Stimulated activated CD8-positive, alpha-beta memory T cell treated with anti-CD3 and anti-CD28 coated beads, Interleukin-4, amount 100 ng/mL, for 4 hours (primary cell): Measurements from ENCODE around the gene FIGN.

Experiments used
- DNase-seq, 2 donors: peaks; one replicate each; pipeline ENCODE4 v3.0.0-alpha.2; 2020; ENCODE audit warnings: low read depth in 2 of 2, low spot score in 1 of 2

FIGN gene

GRCh38 chr2:163613266-163613731 lies 122.5 kb downstream of the FIGN start:
- no peak for DNase-seq

GRCh38 chr2:163612332-163612731 lies 123.5 kb downstream of the FIGN start:
- no peak for DNase-seq

GRCh38 chr2:163611557-163611906 lies 124.3 kb downstream of the FIGN start:
- no peak for DNase-seq

GRCh38 chr2:163610817-163611556 lies 124.8 kb downstream of the FIGN start:
- no peak for DNase-seq

GRCh38 chr2:163607630-163608029 lies 128.2 kb downstream of the FIGN start:
- no peak for DNase-seq

- no peak for DNase-seq
Measured at GRCh38 chr2:163606878-163607277, 128.9 kb downstream of the FIGN start.

GRCh38 chr2:163605779-163606178 lies 130.0 kb downstream of the FIGN start:
- DNase-seq = no peak

- DNase-seq = no peak
Measured at GRCh38 chr2:163604941-163605555, 130.8 kb downstream of the FIGN start.

- no peak for DNase-seq
Measured at GRCh38 chr2:163602196-163602595, 133.6 kb downstream of the FIGN start.

GRCh38 chr2:163601377-163601776 lies 134.4 kb downstream of the FIGN start:
- DNase-seq = no peak

- no peak for DNase-seq
Measured at GRCh38 chr2:163600801-163601200, 135.0 kb downstream of the FIGN start.

- DNase-seq = no peak
Measured at GRCh38 chr2:163595028-163595427, 140.8 kb downstream of the FIGN start.

GRCh38 chr2:163594497-163594896 lies 141.3 kb downstream of the FIGN start:
- DNase-seq = no peak

- no peak for DNase-seq
Measured at GRCh38 chr2:163593982-163594381, 141.8 kb downstream of the FIGN start.

- DNase-seq = no peak
Measured at GRCh38 chr2:163592954-163593622, 142.7 kb downstream of the FIGN start.

GRCh38 chr2:163591461-163591860 lies 144.3 kb downstream of the FIGN start:
- DNase-seq = no peak

GRCh38 chr2:163580757-163581156 lies 155.1 kb downstream of the FIGN start:
- no peak for DNase-seq

- DNase-seq = no peak
Measured at GRCh38 chr2:163574309-163574708, 161.5 kb downstream of the FIGN start.

GRCh38 chr2:163573652-163574051 lies 162.2 kb downstream of the FIGN start:
- DNase-seq = no peak

GRCh38 chr2:163572850-163573249 lies 163.0 kb downstream of the FIGN start:
- no peak for DNase-seq

- DNase-seq = no peak
Measured at GRCh38 chr2:163571423-163572102, 164.2 kb downstream of the FIGN start.

- DNase-seq = no peak
Measured at GRCh38 chr2:163570391-163570790, 165.4 kb downstream of the FIGN start.
